HUES64 (cell line): ENCODE results near the gene CARD19.

Experiments used
- H3K27ac ChIP-seq: 2 replicates; pipeline ENCODE4 v1.7.0; 2013; ENCODE audit warnings: low read depth, low read length, inconsistent platforms
- H3K27me3 ChIP-seq: 2 replicates; pipeline ENCODE4 v1.6.1; 2013; ENCODE audit warnings: mild to moderate bottlenecking, low read length; ENCODE audit not compliant: insufficient read depth
- H3K36me3 ChIP-seq: 2 replicates; pipeline ENCODE4 v1.6.1; 2013; ENCODE audit warnings: mild to moderate bottlenecking, low read length; ENCODE audit not compliant: insufficient read depth
- H3K4me1 ChIP-seq: 2 replicates; pipeline ENCODE4 v1.6.1; 2013; ENCODE audit warnings: mild to moderate bottlenecking, low read length, moderate library complexity; ENCODE audit not compliant: insufficient read depth
- H3K4me3 ChIP-seq: 2 replicates; pipeline ENCODE4 v1.5.1; 2013; ENCODE audit warnings: mild to moderate bottlenecking, low read length, moderate library complexity
- H3K9ac ChIP-seq: 2 replicates; pipeline ENCODE4 v1.6.1; 2013; ENCODE audit warnings: mild to moderate bottlenecking, low read depth, low read length
- H3K9me3 ChIP-seq: 2 replicates; pipeline ENCODE4 v1.6.1; 2013; ENCODE audit warnings: low read depth, low read length; ENCODE audit not compliant: insufficient read depth
- WGBS: fragments of 150-250, 120-280 bp; methylation state at CpG from one replicate; pipeline ENCODE4 v1.1.7; 2013; ENCODE audit warnings: missing lambda C conversion rate; 5-methylcytosine and 5-hydroxymethylcytosine counted together

Gene CARD19

GRCh38 chr9:93057703-93058354 is 38.2 kb upstream of the CARD19 start:
- Histone ChIP-seq H3K36me3 (no peaks in the 10 kb centered on the region), H3K9ac (no peak overlapping the region), H3K4me1 (peaks cover 10% of the 10 kb centered on the region), H3K27me3 (peaks cover 17% of the 10 kb centered on the region), H3K9me3 (no peaks in the 10 kb centered on the region), H3K4me3 (peak overlapping the region; percentile 34), H3K27ac (no peak overlapping the region)
- WGBS: 60% methylated on average over 12 of the region's 14 CpGs

- H3K36me3 ChIP-seq: no peaks in the 10 kb centered on the region
- no peaks in the 10 kb centered on the region for H3K9me3 ChIP-seq
- H3K27me3 ChIP-seq: peaks cover 17% of the 10 kb centered on the region
- no peak within 1 kb of the TSS for H3K9ac ChIP-seq
- peak within 1 kb of the TSS; percentile 49 for H3K4me3 ChIP-seq
- no peak within 1 kb of the TSS for H3K27ac ChIP-seq
- WGBS: 1% methylated on average over 55 of the region's 55 CpGs
- H3K4me1 ChIP-seq: peaks cover 8% of the 10 kb centered on the region
These were observed 37.5 kb upstream of the CARD19 start, which contains the start of gene SUSD3 for GRCh38 chr9:93058355-93059010. Gene SUSD3, plus strand, starts transcription at chr9:93058701. Its CDS starts 42 bp downstream, at chr9:93058743.

GRCh38 chr9:93059011-93059714 is 36.9 kb upstream of the CARD19 start:
- H3K4me3 ChIP-seq: peak overlapping the region; percentile 49

GRCh38 chr9:93059715-93060578 is 36.1 kb upstream of the CARD19 start:
- Histone ChIP-seq H3K9me3 (no peaks in the 10 kb centered on the region), H3K4me1 (peaks cover 5% of the 10 kb centered on the region; the same call in 1 of the 2 replicates), H3K9ac (no peak overlapping the region), H3K4me3 (no peak overlapping the region), H3K27ac (no peak overlapping the region), H3K27me3 (peaks cover 17% of the 10 kb centered on the region), H3K36me3 (no peaks in the 10 kb centered on the region)
- 82% methylated on average over 7 of the region's 7 CpGs for WGBS

More at GRCh38 chr9:93059011-93059714, 36.9 kb upstream of the CARD19 start:
- H3K9ac ChIP-seq: no peak overlapping the region
- H3K36me3 ChIP-seq: no peaks in the 10 kb centered on the region
- H3K27me3 ChIP-seq: peaks cover 17% of the 10 kb centered on the region
- no peaks in the 10 kb centered on the region for H3K9me3 ChIP-seq
- H3K4me1 ChIP-seq: peaks cover 5% of the 10 kb centered on the region; the same call in 1 of the 2 replicates
- no peak overlapping the region for H3K27ac ChIP-seq
- 29% methylated on average over 53 of the region's 53 CpGs for WGBS

GRCh38 chr9:93060746-93061259 is 35.2 kb upstream of the CARD19 start:
- WGBS: 92% methylated on average over 8 of the region's 8 CpGs
- H3K4me3 ChIP-seq: no peak overlapping the region
- H3K9ac ChIP-seq: no peak overlapping the region
- H3K9me3 ChIP-seq: no peaks in the 10 kb centered on the region
- peaks cover 5% of the 10 kb centered on the region; the same call in 1 of the 2 replicates for H3K4me1 ChIP-seq
- H3K36me3 ChIP-seq: no peaks in the 10 kb centered on the region
- H3K27me3 ChIP-seq: peaks cover 17% of the 10 kb centered on the region
- no peak overlapping the region for H3K27ac ChIP-seq

GRCh38 chr9:93061260-93061751 is 34.7 kb upstream of the CARD19 start:
- peaks cover 17% of the 10 kb centered on the region for H3K27me3 ChIP-seq
- peaks cover 5% of the 10 kb centered on the region; the same call in 1 of the 2 replicates for H3K4me1 ChIP-seq
- 95% methylated on average over 4 of the region's 4 CpGs for WGBS
- no peak overlapping the region for H3K9ac ChIP-seq
- no peaks in the 10 kb centered on the region for H3K9me3 ChIP-seq
- H3K4me3 ChIP-seq: no peak overlapping the region
- no peaks in the 10 kb centered on the region for H3K36me3 ChIP-seq
- no peak overlapping the region for H3K27ac ChIP-seq

GRCh38 chr9:93061791-93062763 is 33.9 kb upstream of the CARD19 start:
- Histone ChIP-seq H3K4me1 (peaks cover 2% of the 10 kb centered on the region; the same call in 1 of the 2 replicates), H3K4me3 (no peak overlapping the region), H3K27ac (no peak overlapping the region), H3K9ac (no peak overlapping the region), H3K36me3 (no peaks in the 10 kb centered on the region), H3K27me3 (peaks cover 17% of the 10 kb centered on the region), H3K9me3 (no peaks in the 10 kb centered on the region)
- 75% methylated on average over 19 of the region's 19 CpGs for WGBS

- H3K9ac ChIP-seq: no peak overlapping the region
- 87% methylated on average over 12 of the region's 12 CpGs for WGBS
- H3K4me1 ChIP-seq: no peaks in the 10 kb centered on the region
- H3K27me3 ChIP-seq: peaks cover 7% of the 10 kb centered on the region
- H3K36me3 ChIP-seq: no peaks in the 10 kb centered on the region
- H3K27ac ChIP-seq: no peak overlapping the region
- no peaks in the 10 kb centered on the region for H3K9me3 ChIP-seq
- H3K4me3 ChIP-seq: no peak overlapping the region
These were observed 31.5 kb upstream of the CARD19 start for GRCh38 chr9:93064392-93065134.

- no peaks in the 10 kb centered on the region for H3K36me3 ChIP-seq
- H3K27ac ChIP-seq: no peak overlapping the region
- WGBS: 85% methylated on average over 15 of the region's 15 CpGs
- H3K9me3 ChIP-seq: no peaks in the 10 kb centered on the region
- H3K27me3 ChIP-seq: 0 out of 2 replicates have a peak, but pooled peaks cover under 1% of the 10 kb centered on the region
- no peak overlapping the region for H3K9ac ChIP-seq
- no peak overlapping the region for H3K4me3 ChIP-seq
- no peaks in the 10 kb centered on the region for H3K4me1 ChIP-seq
These were observed 30.8 kb upstream of the CARD19 start for GRCh38 chr9:93065135-93065720.
